Lower leg skin (tissue), 3 donors: ENCODE measurements around the gene PRTFDC1.

ENCODE experiments used
- CTCF ChIP-seq, 3 donors: fragments of 450-650 bp; IDR thresholded peaks; one replicate each; pipeline ENCODE4 v1.5.1; 2016; ENCODE audit warnings: antibody characterized with exemption in 3 of 3, mild to moderate bottlenecking in 3 of 3, moderate library complexity in 2 of 3
- POLR2A ChIP-seq, 2 donors: fragments of 450-650 bp; IDR thresholded peaks; one replicate each; pipeline ENCODE4 v1.6.1; 2016 to 2017; ENCODE audit warnings: antibody characterized with exemption in 2 of 2, mild to moderate bottlenecking in 1 of 2, moderate library complexity in 1 of 2

GRCh38 chr10:24893127-24893526 lies 59.3 kb downstream of the PRTFDC1 start:
- TF ChIP-seq CTCF (IDR thresholded peaks at IDR 0.05) (no peak), POLR2A (IDR thresholded peaks at IDR 0.05) (no peak)
